HG03025 (cell line): ENCODE data around the gene PPM1H.
"Not testable (repeated sequence)": the region's sequence is repeated elsewhere in the genome, so short reads cannot be mapped to it uniquely, and the experiment has no call there.

ENCODE experiments used
- ATAC-seq: cut with Tn5 transposase; IDR thresholded peaks from one replicate; pipeline ENCODE4 v1.9.1; 2021; ENCODE audit warnings: mild to moderate bottlenecking, moderate library complexity; ENCODE audit not compliant: unreplicated experiment, low FRiP score

Gene PPM1H

GRCh38 chr12:62694632-62695031 is 240.3 kb downstream of the PPM1H start:
- no peak for ATAC-seq

DNA sequence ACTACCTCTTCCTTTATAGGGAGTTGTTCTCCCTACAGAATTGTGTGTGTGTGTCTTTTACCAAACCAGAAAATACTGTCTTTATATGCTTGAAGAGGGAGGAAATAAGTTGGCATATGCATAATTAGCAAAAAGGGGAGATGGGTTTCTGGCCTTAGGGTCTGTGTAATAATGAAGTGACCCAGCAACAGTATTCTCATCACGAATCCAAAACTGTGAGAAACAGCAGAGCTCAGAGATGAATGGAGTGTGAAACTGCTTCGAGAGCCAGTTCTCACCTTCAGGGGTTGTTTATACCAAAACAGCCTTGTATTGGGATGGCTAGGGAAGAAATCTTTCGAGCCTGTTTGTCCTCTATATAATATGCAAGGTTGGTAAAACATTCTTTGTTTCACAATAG is 240.8 kb downstream of the PPM1H start:
- no peak for ATAC-seq

GRCh38 chr12:62693376-62694050 is 241.4 kb downstream of the PPM1H start:
- no peak for ATAC-seq

GRCh38 chr12:62692884-62693283 is 242.1 kb downstream of the PPM1H start:
- no peak for ATAC-seq

- no peak for ATAC-seq
These were observed 243.6 kb downstream of the PPM1H start for GRCh38 chr12:62691309-62691708.

- ATAC-seq, result no peak
These were observed 245.7 kb downstream of the PPM1H start for GRCh38 chr12:62689042-62689839.

DNA sequence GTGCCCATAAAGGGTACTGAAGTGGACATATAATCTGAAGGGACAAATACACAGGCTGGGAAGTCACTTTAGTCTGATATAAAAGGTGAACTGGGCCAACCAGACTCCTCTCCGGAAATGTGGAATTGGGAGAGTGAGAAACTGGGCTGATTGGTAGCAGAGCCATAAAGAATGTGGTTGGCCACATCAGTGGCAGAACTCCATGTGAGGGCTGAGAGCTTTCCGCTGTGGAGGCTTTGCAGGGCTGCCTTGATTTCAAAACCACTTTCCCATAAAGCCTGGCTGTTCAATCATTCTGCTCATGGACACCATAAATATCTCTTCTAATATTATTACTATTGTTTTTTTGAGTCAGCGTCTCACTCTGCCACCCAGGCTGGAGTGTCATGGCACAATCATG is 248.0 kb downstream of the PPM1H start:
- no peak for ATAC-seq

- no peak for ATAC-seq
These were observed 250.2 kb downstream of the PPM1H start for GRCh38 chr12:62684570-62685295.

GRCh38 chr12:62683776-62684569 is 251.0 kb downstream of the PPM1H start:
- ATAC-seq, result no peak

GRCh38 chr12:62681306-62681705 is 253.6 kb downstream of the PPM1H start:
- ATAC-seq, result no peak

DNA sequence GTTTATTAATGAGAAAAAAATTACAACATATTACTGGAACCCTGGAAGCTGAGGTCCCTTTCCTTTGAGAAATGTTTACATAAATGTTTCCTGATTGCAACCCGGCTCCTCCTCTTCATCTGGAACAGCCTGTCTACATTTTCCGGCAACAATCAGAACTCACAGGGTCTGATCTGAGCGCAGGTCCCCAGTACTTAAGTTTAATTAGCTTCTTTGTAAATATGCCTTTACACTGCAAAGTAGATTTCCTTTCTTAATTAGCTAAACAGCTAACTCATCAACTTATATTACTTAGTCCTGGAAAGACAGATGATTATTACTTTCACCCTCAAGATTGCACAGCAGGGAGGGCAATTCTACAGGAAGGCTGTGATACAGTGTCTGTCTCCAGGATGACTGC is 255.3 kb downstream of the PPM1H start:
- ATAC-seq, result no peak

DNA sequence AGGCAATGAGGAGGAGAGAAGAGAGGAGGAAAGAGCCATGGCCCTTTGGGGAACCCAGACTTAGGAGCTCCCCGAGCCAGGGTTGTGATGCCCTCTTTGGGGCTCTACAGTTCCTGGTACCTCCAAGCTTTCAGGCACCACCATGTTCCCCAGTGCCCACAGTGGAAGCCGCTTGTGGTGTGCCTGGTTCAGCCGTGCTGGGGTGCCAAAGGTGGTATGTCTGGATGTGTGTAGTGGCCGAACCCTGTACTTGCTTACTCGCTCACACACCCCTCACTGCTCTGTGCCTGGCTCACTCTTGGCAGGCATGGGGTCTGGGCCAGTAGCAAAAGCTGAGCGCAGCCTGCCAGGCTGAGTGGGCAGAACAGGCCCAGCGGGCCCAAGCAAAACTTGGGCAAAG is 257.6 kb downstream of the PPM1H start:
- ATAC-seq, result no peak

DNA sequence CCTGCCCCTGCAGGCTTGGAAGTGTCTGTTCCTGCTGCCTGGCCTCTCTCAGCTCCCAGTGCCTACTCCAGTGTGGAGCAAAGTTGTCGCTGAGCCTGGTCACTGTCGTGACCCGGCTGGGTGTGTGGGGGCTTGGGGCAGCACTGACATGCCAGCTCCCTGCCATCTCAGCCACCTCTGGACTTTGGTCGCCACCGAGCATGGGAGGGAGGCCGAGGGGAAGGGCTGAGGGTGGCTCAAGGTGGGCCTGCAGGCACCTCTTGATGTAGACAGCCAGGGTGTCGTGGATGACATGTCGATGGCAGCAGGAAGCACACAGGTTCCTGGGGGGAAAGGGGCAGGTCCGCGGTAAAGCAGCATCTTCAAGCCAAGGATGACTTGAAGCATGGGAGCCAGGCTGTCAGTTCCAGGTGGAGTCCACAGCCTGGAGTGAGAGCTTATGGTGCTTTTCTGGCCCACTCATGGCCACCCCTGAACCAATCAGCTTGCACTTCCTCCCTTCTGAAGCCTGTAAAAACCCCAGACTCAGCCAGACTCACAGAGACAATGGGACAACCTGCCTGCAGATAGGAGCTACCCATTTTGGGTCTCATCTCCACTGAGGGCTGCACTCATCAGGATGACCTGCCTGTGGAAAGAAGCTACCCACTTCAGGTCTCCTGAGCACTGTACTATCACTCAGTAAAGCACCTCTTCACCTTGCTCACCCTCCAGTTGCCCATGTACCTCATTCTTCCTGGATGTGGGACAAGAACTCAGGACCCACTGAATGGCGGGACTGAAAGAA is 258.2 kb downstream of the PPM1H start:
- no peak for ATAC-seq

GRCh38 chr12:62673028-62673815 is 261.7 kb downstream of the PPM1H start:
- no peak for ATAC-seq

GRCh38 chr12:62670986-62671720 is 263.8 kb downstream of the PPM1H start:
- no peak for ATAC-seq

- ATAC-seq, result no peak
These were observed 266.2 kb downstream of the PPM1H start for GRCh38 chr12:62668782-62669181.

- ATAC-seq, result not testable (repeated sequence)
These were observed 270.0 kb downstream of the PPM1H start for GRCh38 chr12:62664951-62665350.

DNA sequence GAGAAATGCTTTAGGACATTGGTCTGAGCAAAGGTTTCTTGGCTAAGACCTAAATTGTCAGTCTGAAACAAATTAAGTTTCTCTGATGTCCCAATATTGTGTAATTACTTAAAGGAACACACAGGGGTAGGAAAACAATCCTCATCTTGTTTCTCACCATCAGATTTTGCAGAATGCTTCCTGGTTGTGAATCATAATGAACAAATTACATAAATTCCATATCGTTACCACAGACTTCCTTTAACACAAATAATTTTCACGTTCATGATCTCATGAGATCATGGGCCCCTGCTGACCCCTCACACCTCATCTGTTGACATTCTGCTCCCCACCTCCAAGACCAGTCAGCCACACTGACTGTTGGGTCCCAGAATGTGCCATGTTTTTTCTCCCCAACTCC is 274.2 kb downstream of the PPM1H start:
- no peak for ATAC-seq
